Thymus (tissue), 11 donors: Measurements from ENCODE around the gene ARF1. TPM values are rescaled to one million over a fixed set of nuclear protein-coding genes. Genes with fewer than 3 reads are reported as not detected.

Experiments
- DNase-seq, 9 donors: peaks; one replicate each; pipeline ENCODE4 v3.0.0-alpha.2; 2013; ENCODE audit warnings: low spot score in 9 of 9, low read depth in 6 of 9, missing footprints in 1 of 9
- H3K27ac ChIP-seq, 2 donors: one replicate each; pipeline ENCODE4 v1.5.1; 2013; ENCODE audit warnings: control low read depth in 1 of 2, low read depth in 1 of 2, low read length in 1 of 2, mild to moderate bottlenecking in 1 of 2, moderate library complexity in 1 of 2
- H3K27me3 ChIP-seq, 2 donors: one replicate each; pipeline ENCODE4 v1.5.1; 2013; ENCODE audit warnings: low read length in 1 of 2; ENCODE audit not compliant: control insufficient read depth in 2 of 2, insufficient read depth in 1 of 2
- H3K36me3 ChIP-seq, 2 donors: one replicate each; pipeline ENCODE4 v1.5.1; 2013; ENCODE audit warnings: low read length in 1 of 2, mild to moderate bottlenecking in 1 of 2, moderate library complexity in 1 of 2; ENCODE audit not compliant: control insufficient read depth in 2 of 2, insufficient read depth in 2 of 2
- H3K4me1 ChIP-seq, 2 donors: one replicate each; pipeline ENCODE4 v1.5.1; 2013; ENCODE audit warnings: low read length in 2 of 2; ENCODE audit not compliant: control insufficient read depth in 2 of 2, insufficient read depth in 2 of 2
- H3K4me3 ChIP-seq, 2 donors: one replicate each; pipeline ENCODE4 v1.5.1; 2013; ENCODE audit warnings: low read length in 2 of 2, control low read depth in 1 of 2, mild to moderate bottlenecking in 1 of 2
- H3K9me3 ChIP-seq, 2 donors: one replicate each; pipeline ENCODE4 v1.5.1; 2013; ENCODE audit warnings: low read length in 1 of 2, mild to moderate bottlenecking in 1 of 2; ENCODE audit not compliant: control insufficient read depth in 2 of 2, insufficient read depth in 1 of 2
- WGBS: extraction: QIAGEN DNeasy Blood & Tissue Kit; methylation state at CpG from one replicate; pipeline ENCODE4 v1.1.7; 2013; 5-methylcytosine and 5-hydroxymethylcytosine counted together
- polyA plus RNA-seq: library from polyadenylated mRNA; stranded (reverse); fragments of 200-250 nt; gene quantifications from one replicate; pipeline ENCODE4 v1.2.3, GENCODE V29; 2013
- total RNA-seq: library from RNA; stranded (reverse); fragments of 120-200 nt; gene quantifications from one replicate; pipeline ENCODE4 v1.2.4, GENCODE V29; 2013
- donor health status: healthy.

The ARF1 gene
- total and polyA plus RNA-seq, 2 donors, result 133 to 227 TPM

- H3K4me1 ChIP-seq, result peaks cover 8 to 22% of the 10 kb centered on the region in 2 donors
- peaks cover 0 to 10% of the 10 kb centered on the region in 2 donors for H3K27me3 ChIP-seq
- H3K4me3 ChIP-seq, result no peak overlapping the region
- no peak overlapping the region for H3K27ac ChIP-seq
- no peaks in the 10 kb centered on the region for H3K36me3 ChIP-seq
- no peak for DNase-seq
- 95% methylated on average over 12 of the region's 12 CpGs for WGBS
- H3K9me3 ChIP-seq, result no peaks in the 10 kb centered on the region
Observed at GRCh38 chr1:228134591-228134990, 52.1 kb downstream of the ARF1 start.

GRCh38 chr1:228136901-228137300 lies 54.4 kb downstream of the ARF1 start:
- peaks cover 0 to 6% of the 10 kb centered on the region in 2 donors for H3K36me3 ChIP-seq
- no peak overlapping the region for H3K4me3 ChIP-seq
- peaks cover 0 to 8% of the 10 kb centered on the region in 2 donors for H3K27me3 ChIP-seq
- WGBS, result 80% methylated on average over 1 of the region's 1 CpG
- H3K4me1 ChIP-seq, result peaks cover 15 to 29% of the 10 kb centered on the region in 2 donors
- peak in 1 of 9 donors; percentile 62 for DNase-seq
- H3K9me3 ChIP-seq, result peaks cover 0 to 2% of the 10 kb centered on the region in 2 donors
- peak overlapping the region in 1 of 2 donors; percentile 6 for H3K27ac ChIP-seq

DNA sequence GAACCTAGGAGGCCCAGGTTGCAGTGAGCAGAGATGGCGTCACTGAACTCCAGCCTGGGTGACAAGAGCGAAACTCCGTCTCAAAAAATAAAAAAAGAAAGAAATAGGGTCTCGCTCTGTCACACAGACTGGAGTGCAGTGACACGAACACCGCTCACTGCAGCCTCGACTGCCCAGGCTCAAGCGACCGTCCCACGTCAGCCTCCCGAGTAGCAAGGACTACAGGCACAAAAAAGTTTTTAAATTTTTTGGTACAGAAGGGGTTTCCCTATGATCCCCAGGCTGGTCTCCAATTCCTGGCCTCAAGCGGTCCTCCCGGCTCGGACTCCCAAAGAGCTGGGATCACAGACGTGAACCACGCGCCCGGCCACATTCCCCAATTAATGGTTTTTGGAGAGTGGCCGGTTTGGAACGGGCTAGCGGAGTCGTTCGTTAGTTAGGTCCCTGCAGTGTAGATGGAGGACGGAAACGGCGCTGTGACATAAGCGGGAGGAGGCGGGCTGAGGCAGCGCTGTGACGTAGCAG lies 57.0 kb downstream of the ARF1 start:
- WGBS, result 26% methylated on average over 30 of the region's 30 CpGs

DNA sequence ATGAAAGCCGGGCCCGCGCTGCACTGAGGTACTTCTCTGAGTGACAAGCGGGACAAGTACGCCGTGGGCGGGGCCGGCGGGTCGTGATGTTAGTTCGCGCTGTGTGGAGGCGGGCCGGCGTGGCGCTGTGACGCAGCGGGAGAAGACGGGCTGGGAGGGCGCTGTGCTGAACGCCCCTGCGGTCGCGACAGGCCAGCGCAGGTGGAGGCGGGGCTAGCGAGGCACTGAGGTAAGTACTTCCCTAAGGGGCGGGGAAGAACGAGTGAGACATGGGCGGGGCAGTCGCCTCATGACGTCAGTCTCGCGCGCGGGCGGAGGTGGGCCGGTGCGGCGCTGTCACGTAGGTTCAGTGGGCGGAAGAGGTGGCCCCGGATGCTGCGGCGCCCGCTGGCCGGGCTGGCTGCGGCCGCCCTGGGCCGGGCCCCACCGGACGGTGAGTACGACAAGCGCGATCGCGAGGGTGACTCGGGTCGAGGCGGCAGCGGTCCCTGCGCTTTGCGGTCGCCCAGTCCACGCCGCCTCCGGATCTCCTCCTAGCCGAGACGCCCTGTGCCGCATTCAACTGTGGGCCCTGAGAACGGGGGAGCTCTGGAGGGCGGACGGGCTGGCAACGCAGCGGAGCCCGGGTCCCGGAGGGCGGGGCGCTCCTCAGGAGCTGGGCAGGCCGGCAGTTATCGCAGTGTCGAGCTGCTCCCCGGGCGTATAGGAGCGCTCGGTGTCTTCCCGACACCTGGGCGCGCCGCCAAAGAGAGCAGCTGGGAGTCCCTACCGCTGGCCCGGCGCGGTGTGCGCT lies 57.6 kb downstream of the ARF1 start, which contains the start of gene GUK1:
GUK1 (plus strand) TSS at position 349 of the 793 bp plus-strand sequence; CDS start at position 373, 24 bp downstream.
- peaks cover 0 to 14% of the 10 kb centered on the region in 2 donors for H3K9me3 ChIP-seq
- peaks cover 0 to 2% of the 10 kb centered on the region in 2 donors for H3K27me3 ChIP-seq
- peak within 1 kb of the TSS; percentile 97 to 100 for H3K27ac ChIP-seq
- H3K4me3 ChIP-seq, result peak within 1 kb of the TSS; percentile 86 to 99
- peaks cover under 1 to 22% of the 10 kb centered on the region in 2 donors for H3K36me3 ChIP-seq
- WGBS, result under 1% methylated on average over 95 of the region's 95 CpGs
- DNase-seq, result peak; percentile 96 to 100 (median 100)
- H3K4me1 ChIP-seq, result peaks cover 46 to 62% of the 10 kb centered on the region in 2 donors

More for the DNA sequence above, 57.0 kb downstream of the ARF1 start:
- DNase-seq, result no peak
- Histone ChIP-seq H3K4me1 (peaks cover 39 to 55% of the 10 kb centered on the region in 2 donors), H3K27ac (peak overlapping the region; percentile 92 to 96), H3K27me3 (peaks cover 0 to 6% of the 10 kb centered on the region in 2 donors), H3K4me3 (peak overlapping the region; percentile 57 to 99), H3K9me3 (peaks cover 0 to 14% of the 10 kb centered on the region in 2 donors), H3K36me3 (peaks cover 0 to 15% of the 10 kb centered on the region in 2 donors)

DNA sequence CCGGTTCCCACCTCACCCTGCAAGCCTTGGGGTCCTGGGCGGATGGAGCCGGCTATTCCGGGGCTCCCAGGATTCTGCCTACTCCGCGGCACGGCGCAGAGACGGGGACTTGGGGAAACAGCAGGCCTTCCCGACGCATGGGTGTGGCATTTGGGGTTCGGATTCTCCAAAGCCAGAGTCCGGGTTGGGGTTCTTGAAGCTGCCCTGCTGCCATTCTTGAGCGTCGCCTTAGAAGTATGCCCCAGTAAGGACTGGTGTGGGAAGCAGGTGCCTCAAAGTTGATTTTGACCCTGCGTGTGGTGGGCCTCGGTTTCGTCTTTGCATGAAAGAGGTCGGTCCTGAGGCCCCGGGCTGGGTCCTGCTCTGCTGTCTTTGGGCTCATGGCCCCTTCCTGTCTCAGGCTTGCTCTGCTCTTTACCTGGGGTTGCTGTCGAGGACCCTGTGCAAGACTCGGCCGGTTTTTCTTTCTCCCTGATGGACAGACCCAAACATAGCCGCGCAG lies 58.3 kb downstream of the ARF1 start:
- Histone ChIP-seq H3K36me3 (peaks cover 7 to 28% of the 10 kb centered on the region in 2 donors), H3K27ac (peak overlapping the region; percentile 97 to 100), H3K4me1 (peaks cover 46 to 68% of the 10 kb centered on the region in 2 donors), H3K4me3 (peak overlapping the region; percentile 86 to 99), H3K9me3 (peaks cover 0 to 14% of the 10 kb centered on the region in 2 donors), H3K27me3 (no peaks in the 10 kb centered on the region)
- peak in 1 of 9 donors; percentile 43 for DNase-seq
- WGBS, result 12% methylated on average over 25 of the region's 25 CpGs

DNA sequence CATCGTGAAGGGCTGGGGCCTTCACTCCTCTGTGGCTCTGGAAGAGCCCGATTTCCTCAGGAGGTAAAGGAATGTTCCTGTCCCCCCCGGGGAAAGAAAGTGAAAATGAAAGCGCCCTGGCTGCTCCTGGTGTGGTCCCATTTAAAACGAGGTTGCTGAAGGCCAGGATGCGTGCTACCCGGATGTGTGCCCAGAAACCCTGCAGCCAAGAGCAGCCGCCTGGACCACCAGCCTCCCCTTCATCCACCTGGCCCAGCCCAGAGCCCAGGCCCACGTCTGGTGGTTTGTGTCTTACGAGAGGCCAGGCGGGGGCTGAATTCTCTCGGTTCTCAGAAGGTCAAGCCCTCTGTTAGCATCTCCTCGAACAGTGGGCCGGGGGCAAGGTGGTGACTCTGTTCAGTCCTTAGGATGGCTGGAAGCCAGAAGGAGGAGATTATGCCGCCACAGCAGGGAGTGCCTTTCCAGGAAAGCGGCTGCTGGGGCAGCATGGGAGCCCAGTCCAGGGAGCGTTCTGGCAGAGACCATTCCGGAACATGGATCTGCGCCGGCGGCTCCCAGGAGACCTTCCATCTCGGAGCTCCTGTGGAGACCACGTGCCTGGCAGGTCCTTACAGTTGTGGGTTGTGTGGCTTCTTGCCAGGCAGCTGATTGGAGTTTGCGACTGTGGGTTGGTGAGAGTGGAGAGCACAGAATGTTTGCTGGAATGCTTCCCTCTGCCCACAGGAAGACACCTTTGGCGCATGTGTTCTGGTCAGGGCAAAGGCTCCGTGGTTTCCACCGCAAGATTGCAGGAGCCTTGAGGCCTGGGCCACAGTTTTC lies 58.9 kb downstream of the ARF1 start:
- Histone ChIP-seq H3K4me3 (peak overlapping the region; percentile 86 to 99), H3K4me1 (peaks cover 46 to 71% of the 10 kb centered on the region in 2 donors), H3K27me3 (no peaks in the 10 kb centered on the region), H3K9me3 (peaks cover 0 to 14% of the 10 kb centered on the region in 2 donors), H3K36me3 (peaks cover 14 to 35% of the 10 kb centered on the region in 2 donors), H3K27ac (peak overlapping the region; percentile 97 to 100)
- DNase-seq, result peak in 1 of 9 donors; percentile 60
- 37% methylated on average over 27 of the region's 27 CpGs for WGBS

GRCh38 chr1:228142155-228142691 lies 59.7 kb downstream of the ARF1 start:
- peak; percentile 76 to 96 (median 87) for DNase-seq
- peak overlapping the region; percentile 86 to 99 for H3K4me3 ChIP-seq
- peaks cover 0 to 14% of the 10 kb centered on the region in 2 donors for H3K9me3 ChIP-seq
- H3K4me1 ChIP-seq, result peaks cover 40 to 65% of the 10 kb centered on the region in 2 donors
- WGBS, result 34% methylated on average over 16 of the region's 16 CpGs
- H3K36me3 ChIP-seq, result peaks cover 22 to 43% of the 10 kb centered on the region in 2 donors
- peak overlapping the region; percentile 97 to 100 for H3K27ac ChIP-seq
- no peaks in the 10 kb centered on the region for H3K27me3 ChIP-seq

- Histone ChIP-seq H3K36me3 (peaks cover 27 to 48% of the 10 kb centered on the region in 2 donors), H3K4me3 (peak overlapping the region in 1 of 2 donors; percentile 14)
- WGBS, result 17% methylated on average over 11 of the region's 11 CpGs
Observed at GRCh38 chr1:228142701-228143136, 60.2 kb downstream of the ARF1 start.

More at GRCh38 chr1:228142701-228143136, 60.2 kb downstream of the ARF1 start:
- peak in 7 of 9 donors; percentile 60 to 90 (median 76) for DNase-seq
- H3K27me3 ChIP-seq, result no peaks in the 10 kb centered on the region
- peaks cover 38 to 62% of the 10 kb centered on the region in 2 donors for H3K4me1 ChIP-seq
- peak overlapping the region; percentile 62 to 100 for H3K27ac ChIP-seq
- peaks cover 0 to 14% of the 10 kb centered on the region in 2 donors for H3K9me3 ChIP-seq
